SKM-1 (cell line): ENCODE data around the gene TRIML2.

Source experiments
- DNase-seq: peaks from one replicate; lab custom pipeline; 2025; ENCODE audit not compliant: unreplicated experiment; lab: John Stamatoyannopoulos, UW

The TRIML2 gene

GRCh38 chr4:188109157-188109755, at the start of gene TRIML2:
TRIML2 (minus strand) TSS chr4:188109603; CDS start chr4:188105368, 4,235 bp downstream.
- no peak for DNase-seq

GRCh38 chr4:188158336-188158735, 48.9 kb upstream of the TRIML2 start:
- no peak for DNase-seq

GRCh38 chr4:188154668-188155405, 45.4 kb upstream of the TRIML2 start:
- no peak for DNase-seq

- no peak for DNase-seq
Measured at GRCh38 chr4:188147776-188148175, 38.4 kb upstream of the TRIML2 start.

- DNase-seq, result no peak
Measured at GRCh38 chr4:188147176-188147575, 37.8 kb upstream of the TRIML2 start.

- no peak for DNase-seq
Measured at GRCh38 chr4:188146618-188147017, 37.2 kb upstream of the TRIML2 start.

- DNase-seq, result no peak
Measured at GRCh38 chr4:188145601-188146000, 36.2 kb upstream of the TRIML2 start.

GRCh38 chr4:188143731-188144130, 34.3 kb upstream of the TRIML2 start:
- DNase-seq, result no peak

GRCh38 chr4:188139671-188140070, 30.3 kb upstream of the TRIML2 start:
- no peak for DNase-seq

GRCh38 chr4:188139141-188139540, 29.7 kb upstream of the TRIML2 start, which contains the start of gene TRIML1:
TRIML1 (plus strand) TSS chr4:188139441; CDS start chr4:188139559, 118 bp downstream.
- no peak for DNase-seq

GRCh38 chr4:188138227-188138626, 28.8 kb upstream of the TRIML2 start:
- no peak for DNase-seq

- no peak for DNase-seq
Measured at GRCh38 chr4:188132232-188132631, 22.8 kb upstream of the TRIML2 start.

GRCh38 chr4:188130355-188130754, 21.0 kb upstream of the TRIML2 start:
- no peak for DNase-seq

GRCh38 chr4:188127214-188127874, 17.9 kb upstream of the TRIML2 start:
- no peak for DNase-seq

- no peak for DNase-seq
Measured at GRCh38 chr4:188121530-188121929, 12.1 kb upstream of the TRIML2 start.

- no peak for DNase-seq
Measured at GRCh38 chr4:188117631-188118324, 8.4 kb upstream of the TRIML2 start.

- DNase-seq, result no peak
Measured at GRCh38 chr4:188113156-188113555, 3.8 kb upstream of the TRIML2 start.

GRCh38 chr4:188111955-188112354, 2.6 kb upstream of the TRIML2 start:
- DNase-seq, result no peak

- no peak for DNase-seq
Measured at GRCh38 chr4:188110741-188111471, 1.5 kb upstream of the TRIML2 start.

- DNase-seq, result no peak
Measured at GRCh38 chr4:188110036-188110435, 633 bp upstream of the TRIML2 start.
